CD4-positive, alpha-beta T cell (primary cell): ENCODE measurements around the gene ALDOC. TPM values are rescaled to one million over a fixed set of nuclear protein-coding genes. Genes with fewer than 3 reads are reported as not detected.

Source experiments
- ATAC-seq: fragments of 200-7000 bp; cut with Tn5 transposase; one replicate; pipeline ENCODE4 v1.10.0; 2022; ENCODE audit warnings: mild to moderate bottlenecking; ENCODE audit not compliant: poor library complexity
- CTCF ChIA-PET: fragments of 350-600 bp; sonication (Branson Sonifier 250); formaldehyde crosslinking; loops from one replicate; lab custom pipeline; 2021; ENCODE audit warnings: antibody characterized with exemption, inconsistent platforms; lab: Charles Lee
- POLR2A ChIA-PET: fragments of 350-600 bp; sonication (Branson Sonifier 250); formaldehyde crosslinking; loops from one replicate; lab custom pipeline; 2021; ENCODE audit warnings: antibody characterized with exemption, inconsistent platforms; lab: Charles Lee
- DNase-seq, 14 experiments: peaks; one replicate each; pipeline ENCODE4 v3.0.0-alpha.2; 2013 to 2020; ENCODE audit warnings: mixed read lengths in 2 of 14
- H3K27ac ChIP-seq, 2 donors: one replicate each; pipeline versions ENCODE4 v1.5.1 to v1.7.0; 2013; ENCODE audit warnings: low read length in 2 of 2, low read depth in 1 of 2, mild to moderate bottlenecking in 1 of 2
- H3K27me3 ChIP-seq, 2 experiments: 1 replicate in 1 of 2; 2 replicates in 1 of 2; pipeline versions ENCODE4 v1.6.1 to v1.7.0; 2013; ENCODE audit warnings: low read length in 2 of 2, control low read depth in 1 of 2, mild to moderate bottlenecking in 1 of 2, moderate library complexity in 1 of 2; ENCODE audit not compliant: insufficient read depth in 2 of 2, control insufficient read depth in 1 of 2
- H3K36me3 ChIP-seq: one replicate; pipeline ENCODE4 v1.6.1; 2013; ENCODE audit warnings: low read length, control low read depth; ENCODE audit not compliant: insufficient read depth
- H3K4me1 ChIP-seq: one replicate; pipeline ENCODE4 v1.6.1; 2013; ENCODE audit warnings: low read length, control low read depth; ENCODE audit not compliant: insufficient read depth
- H3K4me3 ChIP-seq: one replicate; pipeline ENCODE4 v1.5.1; 2013; ENCODE audit warnings: mild to moderate bottlenecking, low read length, moderate library complexity
- H3K9me3 ChIP-seq, 2 experiments: 1 replicate in 1 of 2; 2 replicates in 1 of 2; pipeline versions ENCODE4 v1.6.1 to v1.7.0; 2013; ENCODE audit warnings: low read length in 2 of 2, mild to moderate bottlenecking in 2 of 2, control low read depth in 1 of 2, moderate library complexity in 1 of 2; ENCODE audit not compliant: control insufficient read depth in 1 of 2, insufficient read depth in 1 of 2
- H3K27ac Mint-ChIP-seq: one replicate; pipeline ENCODE4 v1.8.0; 2020; ENCODE audit warnings: mixed read lengths
- H3K27me3 Mint-ChIP-seq: one replicate; pipeline ENCODE4 v1.8.0; 2021; ENCODE audit warnings: mixed read lengths
- H3K36me3 Mint-ChIP-seq: one replicate; pipeline ENCODE4 v1.8.0; 2021; ENCODE audit warnings: low read depth, mixed read lengths
- H3K4me1 Mint-ChIP-seq: one replicate; pipeline ENCODE4 v1.8.0; 2021; ENCODE audit warnings: low read depth, mixed read lengths
- H3K4me3 Mint-ChIP-seq: one replicate; pipeline ENCODE4 v1.8.0; 2020; ENCODE audit warnings: mild to moderate bottlenecking, mixed read lengths
- H3K9me3 Mint-ChIP-seq: one replicate; pipeline ENCODE4 v1.8.0; 2020; ENCODE audit warnings: mixed read lengths
- CTCF ChIP-seq: fragments of 200-600 bp; IDR thresholded peaks from one replicate; pipeline ENCODE4 v1.8.0; 2022; ENCODE audit warnings: antibody characterized with exemption, mild to moderate bottlenecking
- intact Hi-C, 2 experiments: fragments of 100-400 bp; cut with DNase I in 1 of 2; cut with micrococcal nuclease in 1 of 2; formaldehyde crosslinking; loops; one replicate each; pipeline versions ENCODE4 v1.15.1 to v1.9.0; 2023 to 2025; cut with DNase I, micrococcal nuclease
- total RNA-seq, 174 experiments: library from RNA in 2 of 174; stranded (reverse) in 2 of 174; gene quantifications; one replicate each; pipeline ENCODE4 v1.2.3 and lab custom pipeline; 2021 to 2026

ALDOC gene
- total RNA-seq, 2 experiments from 2014 or later: 21.8 to 22.7 TPM

GRCh38 chr17:28597606-28598383 is 21.1 kb upstream of the ALDOC start:
- no peak for TF ChIP-seq CTCF
- peak overlapping the region; percentile 90 for H3K4me3 Mint-ChIP-seq

GRCh38 chr17:28592260-28592659 is 15.6 kb upstream of the ALDOC start:
- Mint-ChIP-seq H3K36me3 (peaks cover 21% of the 10 kb centered on the region), H3K4me3 (no peak overlapping the region), H3K27ac (no peak overlapping the region), H3K4me1 (no peaks in the 10 kb centered on the region), H3K27me3 (no peaks in the 10 kb centered on the region), H3K9me3 (no peaks in the 10 kb centered on the region)
- no peaks in the 10 kb centered on the region for H3K36me3 ChIP-seq
- no peaks in the 10 kb centered on the region for H3K9me3 ChIP-seq
- CTCF ChIA-PET: interaction anchor here (1.5 kb wide), 1 partner anchor 43 kb away, joined by 3 read pairs; no protein-coding TSS in a partner anchor
- H3K27ac ChIP-seq: no peak overlapping the region
- H3K4me3 ChIP-seq: no peak overlapping the region
- ATAC-seq (no peak), DNase-seq (no peak)
- no peaks in the 10 kb centered on the region for H3K4me1 ChIP-seq
- POLR2A ChIA-PET: interaction anchor here (3.0 kb wide), 1 partner anchor 15 kb away, joined by 12 read pairs; the partner anchor contains the start of gene ALDOC
- TF ChIP-seq CTCF: no peak
- intact Hi-C loops: no loop called here
- no peaks in the 10 kb centered on the region for H3K27me3 ChIP-seq

More at GRCh38 chr17:28597606-28598383, 21.1 kb upstream of the ALDOC start:
- Mint-ChIP-seq H3K27ac (peak overlapping the region; percentile 94), H3K27me3 (no peaks in the 10 kb centered on the region), H3K36me3 (peaks cover 14% of the 10 kb centered on the region), H3K9me3 (no peaks in the 10 kb centered on the region), H3K4me1 (peaks cover 24% of the 10 kb centered on the region)
- intact Hi-C loops: loop anchor here (1.0 to 2.0 kb wide), 5 partner anchors 20 to 49 kb away; partner anchors contain the start of genes ALDOC (in 1 of the 2) and BLTP2 (in 1 of the 2)
- no peaks in the 10 kb centered on the region for H3K27me3 ChIP-seq
- peaks cover 20% of the 10 kb centered on the region for H3K4me1 ChIP-seq
- H3K36me3 ChIP-seq: no peaks in the 10 kb centered on the region
- H3K9me3 ChIP-seq: no peaks in the 10 kb centered on the region
- ATAC-seq (no peak), DNase-seq (no peak)
- H3K4me3 ChIP-seq: peak overlapping the region; percentile 60
- H3K27ac ChIP-seq: no peak overlapping the region
- ChIA-PET CTCF (interaction anchor here (1.9 kb wide), 1 partner anchor 26 kb away, joined by 4 read pairs; the partner anchor contains the start of gene PIGS), POLR2A (interaction anchor here (1.3 to 3.6 kb wide), 3 partner anchors 19 to 26 kb away, joined by 3 to 70 read pairs (median 36); partner anchors contain the start of genes ALDOC and PIGS)

GRCh38 chr17:28585851-28586250 is 9.2 kb upstream of the ALDOC start:
- ChIA-PET CTCF (no interaction called here), POLR2A (interaction anchor here (1.0 kb wide), 1 partner anchor 8 kb away, joined by 3 read pairs; no protein-coding TSS in a partner anchor)
- DNase-seq (no peak), ATAC-seq (no peak)
- Mint-ChIP-seq H3K4me3 (no peak overlapping the region), H3K4me1 (no peaks in the 10 kb centered on the region), H3K27me3 (no peaks in the 10 kb centered on the region), H3K36me3 (peaks cover 19% of the 10 kb centered on the region), H3K27ac (no peak overlapping the region), H3K9me3 (no peaks in the 10 kb centered on the region)
- no peaks in the 10 kb centered on the region for H3K4me1 ChIP-seq
- H3K9me3 ChIP-seq: no peaks in the 10 kb centered on the region
- no peak overlapping the region for H3K27ac ChIP-seq
- peaks cover 12% of the 10 kb centered on the region for H3K36me3 ChIP-seq
- intact Hi-C loops: no loop called here
- H3K4me3 ChIP-seq: no peak overlapping the region
- TF ChIP-seq CTCF: no peak
- H3K27me3 ChIP-seq: no peaks in the 10 kb centered on the region
